HG03342 (cell line): Measurements from ENCODE around the gene NCAM1.

Experiments
- ATAC-seq: cut with Tn5 transposase; IDR thresholded peaks from one replicate; pipeline ENCODE4 v1.9.1; 2021; ENCODE audit warnings: mild to moderate bottlenecking, moderate library complexity; ENCODE audit not compliant: unreplicated experiment

The NCAM1 gene

GRCh38 chr11:113245216-113245615 is 284.0 kb downstream of the NCAM1 start:
- no peak for ATAC-seq

- ATAC-seq, result no peak
These were observed 286.0 kb downstream of the NCAM1 start for GRCh38 chr11:113247221-113247620.

- ATAC-seq, result no peak
These were observed 286.7 kb downstream of the NCAM1 start for GRCh38 chr11:113247966-113248365.

GRCh38 chr11:113248702-113249490 is 287.7 kb downstream of the NCAM1 start:
- no peak for ATAC-seq

- ATAC-seq, result no peak
These were observed 288.2 kb downstream of the NCAM1 start for GRCh38 chr11:113249491-113249763.

GRCh38 chr11:113249786-113250185 is 288.6 kb downstream of the NCAM1 start:
- ATAC-seq, result no peak

GRCh38 chr11:113251281-113251680 is 290.1 kb downstream of the NCAM1 start:
- ATAC-seq, result no peak

- ATAC-seq, result no peak
These were observed 292.2 kb downstream of the NCAM1 start for GRCh38 chr11:113253406-113253805.

- no peak for ATAC-seq
These were observed 293.9 kb downstream of the NCAM1 start for GRCh38 chr11:113255096-113255495.

GRCh38 chr11:113255741-113256140 is 294.5 kb downstream of the NCAM1 start:
- ATAC-seq, result no peak

GRCh38 chr11:113256431-113257202 is 295.4 kb downstream of the NCAM1 start:
- ATAC-seq, result no peak

- ATAC-seq, result no peak
These were observed 298.8 kb downstream of the NCAM1 start for GRCh38 chr11:113260096-113260425.

GRCh38 chr11:113260541-113260940 is 299.3 kb downstream of the NCAM1 start:
- no peak for ATAC-seq

GRCh38 chr11:113261709-113262475 is 300.7 kb downstream of the NCAM1 start:
- no peak for ATAC-seq

GRCh38 chr11:113262594-113262993 is 301.4 kb downstream of the NCAM1 start:
- no peak for ATAC-seq

- ATAC-seq, result no peak
These were observed 302.4 kb downstream of the NCAM1 start for GRCh38 chr11:113263458-113264259.

GRCh38 chr11:113265362-113265761 is 304.1 kb downstream of the NCAM1 start:
- no peak for ATAC-seq

GRCh38 chr11:113267493-113267892 is 306.3 kb downstream of the NCAM1 start:
- no peak for ATAC-seq

- no peak for ATAC-seq
These were observed 307.9 kb downstream of the NCAM1 start for GRCh38 chr11:113269096-113269495.

- ATAC-seq, result no peak
These were observed 308.4 kb downstream of the NCAM1 start for GRCh38 chr11:113269636-113270035.

- ATAC-seq, result no peak
These were observed 308.9 kb downstream of the NCAM1 start for GRCh38 chr11:113270080-113270479.
